CD4-positive, alpha-beta memory T cell (primary cell): ENCODE measurements around the gene TFAP2E. TPM values are rescaled to one million over a fixed set of nuclear protein-coding genes. Genes with fewer than 3 reads are reported as not detected.

ENCODE experiments used
- CTCF ChIA-PET: fragments of 350-600 bp; sonication (Branson Sonifier 250); formaldehyde crosslinking; loops from one replicate; lab custom pipeline; 2021; ENCODE audit warnings: inconsistent platforms; ENCODE audit not compliant: partially characterized antibody; lab: Charles Lee
- POLR2A ChIA-PET: fragments of 350-600 bp; sonication (Branson Sonifier 250); formaldehyde crosslinking; loops from one replicate; lab custom pipeline; 2021; ENCODE audit not compliant: partially characterized antibody; lab: Charles Lee
- DNase-seq, 5 donors: peaks; one replicate each; pipeline versions ENCODE4 v3.0.0 to v3.0.0-alpha.2; 2020 to 2022; ENCODE audit warnings: mixed read lengths in 1 of 5
- H3K27ac ChIP-seq: one replicate; pipeline ENCODE4 v1.7.0; 2013; ENCODE audit warnings: low read depth, low read length
- H3K27me3 ChIP-seq: 2 replicates; pipeline ENCODE4 v1.7.0; 2013; ENCODE audit warnings: mild to moderate bottlenecking, low read length, moderate library complexity; ENCODE audit not compliant: insufficient read depth
- H3K36me3 ChIP-seq: 2 replicates; pipeline ENCODE4 v1.7.0; 2013; ENCODE audit warnings: mild to moderate bottlenecking, low read length, moderate library complexity; ENCODE audit not compliant: insufficient read depth
- H3K4me1 ChIP-seq: 2 replicates; pipeline ENCODE4 v1.7.0; 2013; ENCODE audit warnings: mild to moderate bottlenecking, low read length, moderate library complexity; ENCODE audit not compliant: insufficient read depth
- H3K4me3 ChIP-seq, 2 donors: one replicate each; pipeline ENCODE4 v1.7.0; 2013; ENCODE audit warnings: low read length in 2 of 2, mild to moderate bottlenecking in 1 of 2
- H3K9me3 ChIP-seq, 2 donors: one replicate each; pipeline ENCODE4 v1.7.0; 2013; ENCODE audit warnings: low read length in 2 of 2, control low read depth in 1 of 2; ENCODE audit not compliant: control insufficient read depth in 1 of 2
- H3K27ac Mint-ChIP-seq, 7 donors: one replicate each; pipeline ENCODE4 v1.8.0; 2020 to 2021; ENCODE audit warnings: mixed read lengths in 7 of 7, mild to moderate bottlenecking in 6 of 7, inconsistent platforms in 3 of 7, moderate library complexity in 3 of 7
- H3K27me3 Mint-ChIP-seq, 2 donors: one replicate each; pipeline ENCODE4 v1.8.0; 2020 to 2021; ENCODE audit warnings: mixed read lengths in 2 of 2
- H3K36me3 Mint-ChIP-seq, 2 donors: one replicate each; pipeline ENCODE4 v1.8.0; 2020 to 2021; ENCODE audit warnings: mixed read lengths in 2 of 2, inconsistent platforms in 1 of 2, mild to moderate bottlenecking in 1 of 2
- H3K4me1 Mint-ChIP-seq, 4 donors: one replicate each; pipeline ENCODE4 v1.8.0; 2020 to 2021; ENCODE audit warnings: mixed read lengths in 4 of 4, mild to moderate bottlenecking in 1 of 4
- H3K4me3 Mint-ChIP-seq, 8 donors: one replicate each; pipeline ENCODE4 v1.8.0; 2020 to 2021; ENCODE audit warnings: mixed read lengths in 8 of 8, mild to moderate bottlenecking in 7 of 8, moderate library complexity in 6 of 8, inconsistent platforms in 3 of 8
- H3K9me3 Mint-ChIP-seq, 8 donors: one replicate each; pipeline ENCODE4 v1.8.0; 2020 to 2021; ENCODE audit warnings: mixed read lengths in 8 of 8, mild to moderate bottlenecking in 5 of 8, inconsistent platforms in 3 of 8, moderate library complexity in 1 of 8
- intact Hi-C: fragments of 100-400 bp; cut with micrococcal nuclease; formaldehyde crosslinking; loops from one replicate; pipeline ENCODE4 v1.15.1; 2023
- polyA plus RNA-seq, 2 donors: library from polyadenylated mRNA; unstranded; fragments of 300-500 nt; fragmentation: Illumina TruSeq; gene quantifications; one replicate each; pipeline ENCODE4 v1.2.3, GENCODE V29; 2021
- total RNA-seq, 2 experiments: library from RNA; stranded (reverse); gene quantifications; one replicate each; pipeline ENCODE4 v1.2.3, GENCODE V29; 2021

The TFAP2E gene
- total and polyA plus RNA-seq, 4 experiments from 2014 or later: 0.23 to 2.9 (median 2.3) TPM; not detected in 1

- Histone ChIP-seq H3K27me3 (no peaks in the 10 kb centered on the region), H3K9me3 (no peaks in the 10 kb centered on the region), H3K4me1 (no peaks in the 10 kb centered on the region), H3K4me3 (no peak overlapping the region), H3K27ac (no peak overlapping the region), H3K36me3 (peaks cover 7% of the 10 kb centered on the region)
- CTCF ChIA-PET: interaction anchor here (0.6 to 5.9 kb wide), 36 partner anchors 8 to 535 kb away, joined by 3 to 274 read pairs (median 5); partner anchors contain the start of genes C1orf216, CLSPN and TFAP2E
- no peak for DNase-seq
- H3K9me3 Mint-ChIP-seq: no peaks in the 10 kb centered on the region
- intact Hi-C loops: loop anchor here (1.0 to 10.0 kb wide), 2 partner anchors 80 to 114 kb away; partner anchors contain the start of gene PSMB2
- H3K36me3 Mint-ChIP-seq: peaks cover 5 to 28% of the 10 kb centered on the region in 2 donors
- H3K27me3 Mint-ChIP-seq: no peaks in the 10 kb centered on the region
- POLR2A ChIA-PET: interaction anchor here (0.7 to 2.3 kb wide), 9 partner anchors 8 to 205 kb away, joined by 3 to 23 read pairs (median 3); partner anchors contain the start of genes CLSPN and TFAP2E
- peak overlapping the region in 6 of 7 donors; percentile 68 to 86 (median 70) for H3K27ac Mint-ChIP-seq
- H3K4me3 Mint-ChIP-seq: peak overlapping the region in 1 of 8 donors; percentile 0
- peaks cover 14 to 34% (median 20%) of the 10 kb centered on the region in 4 donors for H3K4me1 Mint-ChIP-seq
Observed at GRCh38 chr1:35564884-35565741, 8.0 kb upstream of the TFAP2E start.

GRCh38 chr1:35565742-35566133 lies 7.4 kb upstream of the TFAP2E start:
- no peaks in the 10 kb centered on the region for H3K27me3 Mint-ChIP-seq
- Histone ChIP-seq H3K4me1 (no peaks in the 10 kb centered on the region), H3K36me3 (peaks cover 7% of the 10 kb centered on the region), H3K27ac (no peak overlapping the region), H3K9me3 (no peaks in the 10 kb centered on the region), H3K4me3 (no peak overlapping the region), H3K27me3 (no peaks in the 10 kb centered on the region)
- peaks cover 5 to 28% of the 10 kb centered on the region in 2 donors for H3K36me3 Mint-ChIP-seq
- intact Hi-C loops: loop anchor here (10.0 kb wide), 1 partner anchor 79 kb away; the partner anchor contains the start of gene PSMB2
- peaks cover 14 to 34% (median 20%) of the 10 kb centered on the region in 4 donors for H3K4me1 Mint-ChIP-seq
- ChIA-PET POLR2A (interaction anchor here (1.1 to 2.3 kb wide), 4 partner anchors 26 to 204 kb away, joined by 3 to 23 read pairs (median 4); partner anchors contain the start of gene CLSPN), CTCF (interaction anchor here (1.1 to 5.9 kb wide), 20 partner anchors 8 to 214 kb away, joined by 3 to 274 read pairs (median 6); partner anchors contain the start of genes C1orf216, CLSPN, KIAA0319L and NCDN)
- H3K9me3 Mint-ChIP-seq: no peaks in the 10 kb centered on the region
- no peak overlapping the region for H3K4me3 Mint-ChIP-seq
- DNase-seq: no peak
- no peak overlapping the region for H3K27ac Mint-ChIP-seq

- Mint-ChIP-seq H3K27me3 (no peaks in the 10 kb centered on the region), H3K27ac (no peak overlapping the region), H3K4me3 (no peak overlapping the region), H3K9me3 (peaks cover 0 to 2% (median 0%) of the 10 kb centered on the region in 8 donors), H3K36me3 (peaks cover 5 to 13% of the 10 kb centered on the region in 2 donors), H3K4me1 (peaks cover 8 to 24% (median 18%) of the 10 kb centered on the region in 4 donors)
- no peak for DNase-seq
- no peak overlapping the region for H3K4me3 ChIP-seq
- no peaks in the 10 kb centered on the region for H3K9me3 ChIP-seq
- intact Hi-C loops: loop anchor here (10.0 kb wide), 1 partner anchor 77 kb away; the partner anchor contains the start of gene PSMB2
- no peak overlapping the region for H3K27ac ChIP-seq
- no peaks in the 10 kb centered on the region for H3K27me3 ChIP-seq
- H3K36me3 ChIP-seq: peaks cover 7% of the 10 kb centered on the region
- H3K4me1 ChIP-seq: peaks cover 5% of the 10 kb centered on the region
- CTCF ChIA-PET: interaction anchor here (0.8 to 5.9 kb wide), 31 partner anchors 9 to 241 kb away, joined by 3 to 274 read pairs (median 4); partner anchors contain the start of genes C1orf216, CLSPN, KIAA0319L and NCDN
- POLR2A ChIA-PET: interaction anchor here (1.1 to 2.1 kb wide), 5 partner anchors 10 to 156 kb away, joined by 3 to 14 read pairs (median 9); partner anchors contain the start of genes KIAA0319L and NCDN
Observed at GRCh38 chr1:35567947-35568558, 5.1 kb upstream of the TFAP2E start.

GRCh38 chr1:35568975-35569395 lies 4.1 kb upstream of the TFAP2E start:
- H3K4me1 ChIP-seq: peaks cover 6% of the 10 kb centered on the region
- peaks cover under 1% of the 10 kb centered on the region for H3K36me3 ChIP-seq
- no peak overlapping the region for H3K4me3 ChIP-seq
- H3K9me3 Mint-ChIP-seq: peaks cover 0 to 2% (median 0%) of the 10 kb centered on the region in 8 donors
- peak overlapping the region in 1 of 7 donors; percentile 10 for H3K27ac Mint-ChIP-seq
- ChIA-PET CTCF (interaction anchor here (0.6 to 5.9 kb wide), 41 partner anchors 8 to 241 kb away, joined by 3 to 274 read pairs (median 4); partner anchors contain the start of genes C1orf216, CLSPN, KIAA0319L and NCDN), POLR2A (interaction anchor here (0.8 to 2.1 kb wide), 10 partner anchors 9 to 201 kb away, joined by 3 to 14 read pairs (median 4); partner anchors contain the start of genes CLSPN, KIAA0319L and NCDN)
- H3K27ac ChIP-seq: no peak overlapping the region
- no peak overlapping the region for H3K4me3 Mint-ChIP-seq
- H3K36me3 Mint-ChIP-seq: peaks cover 5 to 11% of the 10 kb centered on the region in 2 donors
- H3K4me1 Mint-ChIP-seq: peaks cover 8 to 24% (median 16%) of the 10 kb centered on the region in 4 donors
- peak in 4 of 5 donors; percentile 57 to 68 (median 62) for DNase-seq
- no peaks in the 10 kb centered on the region for H3K9me3 ChIP-seq
- H3K27me3 ChIP-seq: no peaks in the 10 kb centered on the region
- intact Hi-C loops: loop anchor here (1.0 to 10.0 kb wide), 6 partner anchors 31 to 205 kb away; partner anchors contain the start of gene PSMB2
- no peaks in the 10 kb centered on the region for H3K27me3 Mint-ChIP-seq

- Mint-ChIP-seq H3K36me3 (peaks cover 0 to 3% of the 10 kb centered on the region in 2 donors), H3K4me3 (no peak overlapping the region), H3K9me3 (peaks cover 0 to 2% (median 0%) of the 10 kb centered on the region in 8 donors), H3K4me1 (peaks cover 4 to 16% (median 9%) of the 10 kb centered on the region in 4 donors), H3K27ac (peak overlapping the region in 1 of 7 donors; percentile 12), H3K27me3 (peaks cover 0 to 1% of the 10 kb centered on the region in 2 donors)
- POLR2A ChIA-PET: interaction anchor here (0.7 to 0.9 kb wide), 2 partner anchors 200 to 202 kb away, joined by 3 to 4 read pairs; partner anchors contain the start of gene CLSPN
- Histone ChIP-seq H3K27ac (no peak overlapping the region), H3K9me3 (no peaks in the 10 kb centered on the region), H3K27me3 (no peaks in the 10 kb centered on the region), H3K4me3 (no peak overlapping the region), H3K4me1 (peaks cover 6% of the 10 kb centered on the region), H3K36me3 (no peaks in the 10 kb centered on the region)
- no peak for DNase-seq
- CTCF ChIA-PET: interaction anchor here (1.5 to 4.1 kb wide), 4 partner anchors 118 to 160 kb away, joined by 4 to 50 read pairs (median 32); no protein-coding TSS in a partner anchor
- intact Hi-C loops: loop anchor here (1.0 to 10.0 kb wide), 6 partner anchors 30 to 204 kb away; partner anchors contain the start of gene PSMB2
Observed at GRCh38 chr1:35569936-35570335, 3.2 kb upstream of the TFAP2E start.

GRCh38 chr1:35570589-35571137 lies 2.5 kb upstream of the TFAP2E start:
- peak overlapping the region in 3 of 7 donors; percentile 2 to 18 (median 12) for H3K27ac Mint-ChIP-seq

More at GRCh38 chr1:35570589-35571137, 2.5 kb upstream of the TFAP2E start:
- H3K27me3 Mint-ChIP-seq: peaks cover 0 to 1% of the 10 kb centered on the region in 2 donors
- Histone ChIP-seq H3K4me1 (peaks cover 6% of the 10 kb centered on the region), H3K4me3 (no peak overlapping the region), H3K27ac (no peak overlapping the region), H3K27me3 (no peaks in the 10 kb centered on the region), H3K36me3 (no peaks in the 10 kb centered on the region), H3K9me3 (no peaks in the 10 kb centered on the region)
- ChIA-PET CTCF (interaction anchor here (1.0 to 4.1 kb wide), 7 partner anchors 10 to 205 kb away, joined by 3 to 50 read pairs (median 8); no protein-coding TSS in a partner anchor), POLR2A (interaction anchor here (0.7 to 1.4 kb wide), 3 partner anchors 145 to 201 kb away, joined by 3 to 4 read pairs (median 4); partner anchors contain the start of gene CLSPN)
- H3K36me3 Mint-ChIP-seq: peaks cover 0 to 3% of the 10 kb centered on the region in 2 donors
- intact Hi-C loops: no loop called here
- H3K4me1 Mint-ChIP-seq: peaks cover 4 to 22% (median 13%) of the 10 kb centered on the region in 4 donors
- no peak overlapping the region for H3K4me3 Mint-ChIP-seq
- DNase-seq: no peak
- peaks cover 0 to 2% (median 0%) of the 10 kb centered on the region in 8 donors for H3K9me3 Mint-ChIP-seq
